ELR (cell line): ENCODE results near the gene CTNNBL1.

Experiments
- DNase-seq: peaks from one replicate; pipeline ENCODE4 v3.0.0-alpha.2; 2015; ENCODE audit warnings: low read depth

Gene CTNNBL1

DNA sequence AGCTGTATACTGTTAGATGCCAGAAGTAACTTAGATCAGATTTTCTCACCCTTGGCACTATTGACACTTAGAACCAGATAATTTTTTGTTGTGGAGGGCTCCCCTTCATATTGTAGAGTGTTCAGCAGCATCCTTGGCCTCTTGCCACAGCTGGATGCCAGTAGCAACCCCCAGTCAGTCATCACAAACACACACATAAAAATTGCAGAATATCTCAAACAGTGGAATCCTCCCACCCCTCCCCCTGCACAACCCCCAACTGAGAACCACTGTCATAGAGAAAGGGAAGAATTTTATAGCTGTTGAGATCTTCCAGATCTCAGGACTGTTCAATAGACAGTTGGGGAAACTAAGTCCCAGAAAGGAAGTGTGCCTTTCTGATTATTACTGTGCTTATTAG lies 127.9 kb downstream of the CTNNBL1 start:
- peak; percentile 49 for DNase-seq

DNA sequence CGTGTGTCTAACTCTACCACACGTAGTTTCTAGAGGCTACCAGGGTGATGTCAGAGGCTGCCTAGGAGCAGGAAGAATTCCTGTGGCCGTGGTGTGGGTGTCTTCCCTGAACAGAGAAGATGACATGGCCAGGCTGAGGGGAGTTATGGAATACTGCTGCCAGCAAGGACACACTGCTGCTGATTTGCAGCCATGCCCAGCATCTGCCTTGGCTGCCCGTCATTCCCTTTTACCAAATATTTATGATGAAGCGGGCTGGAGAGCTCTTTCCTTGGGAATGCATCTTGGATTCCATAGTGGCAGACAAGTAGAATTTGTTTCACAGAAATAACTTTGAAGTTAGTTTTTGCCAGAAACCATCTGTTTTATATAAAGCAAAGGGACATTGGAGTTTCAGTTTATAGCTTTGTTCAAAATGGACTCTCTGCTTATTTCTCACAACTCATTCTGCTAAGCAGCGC lies 128.3 kb downstream of the CTNNBL1 start:
- peak; percentile 91 for DNase-seq

DNA sequence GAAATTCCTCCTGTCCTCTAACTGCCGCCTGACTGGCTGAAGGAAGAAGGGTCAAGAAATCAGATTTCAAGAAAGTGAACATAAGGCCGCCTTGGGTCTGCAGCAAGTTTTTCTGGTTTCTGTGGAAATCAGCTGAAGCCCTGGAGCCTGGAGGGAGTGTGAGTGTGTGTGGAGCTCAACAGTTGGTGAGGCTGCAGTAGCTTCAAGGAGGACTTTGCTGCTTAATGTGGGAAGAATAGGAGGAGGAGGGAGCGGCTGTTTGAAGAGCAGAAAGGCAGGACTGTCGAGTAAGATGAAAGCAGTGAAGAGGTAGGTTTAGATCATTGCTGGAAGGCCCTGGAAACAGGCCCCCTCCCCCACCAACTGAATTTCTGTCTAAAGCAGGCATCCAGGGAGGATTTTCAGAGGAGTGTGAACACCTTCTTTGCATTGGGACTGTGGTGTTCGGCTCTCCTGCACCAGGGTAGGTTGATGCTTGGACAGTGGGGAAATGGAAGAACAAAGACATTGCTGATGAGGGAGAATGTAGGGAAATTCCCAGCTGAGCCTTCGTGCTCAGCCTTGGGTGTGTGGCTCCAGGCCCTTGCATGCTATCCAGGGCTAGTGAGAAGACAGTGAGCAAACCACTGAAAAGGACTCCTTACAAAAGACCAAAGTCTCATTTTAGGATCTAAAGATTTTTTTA lies 129.6 kb downstream of the CTNNBL1 start:
- peak; percentile 4 for DNase-seq

DNA sequence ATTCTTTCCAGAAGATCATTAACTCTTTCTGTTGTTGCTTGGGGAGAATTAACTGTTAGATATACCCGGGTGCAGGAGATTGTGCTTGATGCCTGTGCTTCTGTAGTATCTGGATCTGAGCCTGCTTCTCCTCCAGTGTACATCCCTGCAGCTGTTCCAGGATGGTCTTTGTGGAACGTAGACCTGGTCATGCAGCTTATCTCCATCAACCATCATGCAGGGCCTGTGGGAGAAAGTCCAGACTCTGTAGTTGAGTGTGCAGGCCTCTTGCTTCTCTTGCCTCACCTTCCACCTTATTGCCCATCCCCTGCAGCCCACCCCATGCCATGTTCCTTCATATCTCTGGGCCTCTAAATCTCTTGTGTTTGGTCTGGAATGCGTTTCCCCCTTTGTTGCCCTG lies 133.8 kb downstream of the CTNNBL1 start:
- DNase-seq, result no peak

DNA sequence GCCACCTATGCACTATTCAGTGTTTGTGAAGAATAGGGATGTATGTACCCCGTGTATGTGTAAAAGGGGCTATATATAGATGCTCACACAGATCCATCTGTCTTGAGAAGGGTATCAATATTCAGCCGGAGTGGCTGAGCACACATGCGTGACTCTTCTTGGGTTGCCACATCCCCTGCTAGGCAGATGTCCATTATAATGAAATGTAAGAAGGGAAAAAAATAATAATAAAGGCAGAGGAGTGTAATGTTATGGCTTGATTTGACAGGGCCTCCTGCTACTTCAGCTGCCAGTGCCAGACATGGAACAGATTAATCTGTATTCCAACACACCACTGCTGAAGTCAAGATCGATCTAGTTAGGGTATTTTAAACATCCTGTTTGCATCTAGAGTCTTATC lies 134.9 kb downstream of the CTNNBL1 start:
- no peak for DNase-seq

DNA sequence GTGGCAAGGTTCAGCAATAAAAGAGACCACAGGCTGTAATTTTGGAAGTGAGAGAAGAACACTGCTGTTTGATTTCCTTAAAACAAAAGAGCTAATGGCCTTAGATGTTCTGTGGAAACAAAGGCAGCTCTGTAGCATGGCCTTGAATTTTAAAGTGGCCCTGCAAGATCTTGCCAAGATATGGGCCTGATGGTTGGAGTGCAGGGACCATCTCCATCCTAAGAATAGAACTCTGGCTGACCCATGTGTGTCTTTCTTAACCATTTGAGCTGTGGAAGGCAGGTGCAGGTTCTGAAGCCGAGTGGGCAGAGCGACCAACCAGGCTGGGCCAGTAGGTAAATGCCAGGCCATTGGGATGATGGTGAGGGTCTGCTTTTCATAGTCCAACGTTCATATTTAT lies 135.3 kb downstream of the CTNNBL1 start:
- no peak for DNase-seq

DNA sequence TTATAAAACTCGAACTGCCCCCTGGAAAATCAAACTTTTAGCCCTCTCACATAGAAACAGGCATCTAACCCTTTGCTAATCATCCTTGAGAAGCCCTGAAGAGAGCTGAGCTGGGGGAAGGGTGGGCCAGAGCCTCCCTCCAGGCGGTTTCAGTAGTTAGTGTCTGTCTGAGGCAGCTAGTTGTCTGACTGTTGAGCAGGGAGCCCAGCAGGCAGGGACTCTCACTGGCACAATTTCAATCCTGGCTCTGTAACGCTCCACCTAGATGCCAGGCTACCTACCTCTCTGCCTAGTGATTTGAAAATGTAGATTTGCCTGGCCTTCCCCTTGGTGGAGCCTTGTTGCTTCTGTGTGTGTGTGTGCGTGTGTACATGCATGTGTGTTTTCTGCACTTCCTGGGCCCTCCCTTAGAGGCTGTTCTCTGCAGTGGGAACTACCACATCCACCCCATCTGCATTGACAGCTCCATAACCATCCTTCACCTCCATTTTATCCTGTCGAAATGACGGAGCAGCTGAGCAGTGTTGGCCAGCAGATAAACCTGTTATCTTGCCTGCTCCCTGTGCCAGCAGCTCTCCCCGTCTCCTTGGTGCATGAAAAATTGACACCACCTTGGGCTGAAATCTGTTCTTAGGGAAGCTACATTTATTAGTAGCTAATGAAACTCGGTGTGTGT lies 139.5 kb downstream of the CTNNBL1 start:
- DNase-seq, result no peak

DNA sequence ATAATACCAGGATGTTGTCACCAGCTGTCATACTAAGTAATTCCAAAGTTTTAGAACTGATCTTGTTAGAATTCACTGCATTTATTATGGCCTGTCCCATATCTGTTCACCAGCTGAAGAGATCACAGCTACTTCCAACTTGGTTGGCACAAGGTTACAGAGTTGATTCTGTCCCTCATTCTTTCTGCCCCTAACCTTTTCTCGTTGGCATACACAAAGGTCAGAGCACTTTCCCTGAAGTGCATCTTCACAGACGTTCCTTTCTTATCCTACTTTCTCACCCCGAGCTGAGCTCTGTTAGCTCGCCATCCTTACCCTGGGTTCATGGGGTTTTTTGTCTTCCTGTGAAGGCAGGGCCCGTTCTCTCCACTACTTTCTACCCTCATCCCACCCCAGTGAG lies 143.1 kb downstream of the CTNNBL1 start:
- DNase-seq, result no peak

DNA sequence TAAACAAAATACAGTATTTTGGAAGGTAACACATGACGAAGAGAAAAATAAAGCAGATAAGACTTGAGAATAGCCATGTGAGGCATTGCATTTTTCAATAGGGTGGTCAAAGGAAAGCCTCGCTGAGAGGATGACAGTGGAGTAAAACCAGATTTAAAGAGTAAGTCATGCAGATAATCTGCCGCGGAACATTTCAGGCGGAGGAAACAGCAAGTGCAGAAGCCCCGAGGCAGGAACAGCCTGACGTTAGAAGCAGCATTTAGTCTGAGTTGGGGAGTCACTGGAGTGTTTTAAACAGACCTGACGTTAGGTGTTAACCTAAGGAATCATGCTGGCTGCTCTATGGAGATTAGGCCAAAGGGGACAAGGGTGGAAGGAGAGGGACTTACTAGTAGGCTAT lies 144.1 kb downstream of the CTNNBL1 start:
- no peak for DNase-seq

DNA sequence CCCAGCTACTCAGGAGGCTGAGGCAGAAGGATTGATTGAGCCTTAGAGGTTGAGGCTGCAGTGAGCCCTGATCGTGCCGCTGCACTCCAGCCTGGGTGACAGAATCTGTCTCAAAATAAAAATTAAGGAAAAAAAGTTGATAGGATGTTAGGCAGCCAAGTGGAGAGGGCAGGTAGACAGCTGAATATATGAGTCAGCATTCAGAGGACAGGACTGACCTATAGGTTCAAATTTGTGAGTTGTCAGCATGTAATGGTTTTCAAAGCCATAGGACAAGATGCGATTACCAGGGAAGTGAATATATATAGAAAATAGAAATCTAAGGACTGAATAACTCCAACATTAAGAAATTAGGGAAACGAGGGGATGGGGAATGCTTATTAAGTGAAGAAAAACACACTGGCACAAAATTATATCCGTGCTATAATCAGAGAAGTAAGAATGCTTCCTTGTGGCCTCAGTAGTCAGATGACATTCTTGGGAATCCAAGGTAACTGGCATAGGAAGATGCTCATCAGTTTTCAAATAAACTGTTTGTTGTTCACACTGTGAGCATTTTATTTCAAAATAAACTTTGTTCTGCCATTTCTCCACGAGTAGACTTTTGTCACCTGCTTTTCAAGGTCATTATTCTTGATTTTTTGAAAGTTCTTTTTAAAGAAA lies 145.1 kb downstream of the CTNNBL1 start:
- DNase-seq, result no peak

DNA sequence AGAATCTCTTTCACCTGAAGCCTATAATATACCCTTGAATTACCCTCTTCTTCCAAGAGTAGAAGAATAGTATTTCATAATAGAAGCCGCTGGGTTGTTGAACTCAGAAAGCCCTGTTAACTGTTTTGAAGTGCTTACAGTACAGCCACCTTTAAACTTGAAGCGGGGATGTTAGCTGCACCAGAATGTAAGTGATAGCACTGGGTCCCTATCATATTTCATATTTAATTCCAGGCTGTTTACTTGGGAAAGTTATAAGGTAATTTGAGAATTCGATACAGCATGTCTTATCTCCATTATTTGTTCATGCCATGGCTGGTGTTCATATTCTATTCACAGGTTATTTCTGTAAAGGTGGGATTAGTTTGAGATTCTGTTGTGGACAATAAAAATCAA lies 145.6 kb downstream of the CTNNBL1 start:
- no peak for DNase-seq

DNA sequence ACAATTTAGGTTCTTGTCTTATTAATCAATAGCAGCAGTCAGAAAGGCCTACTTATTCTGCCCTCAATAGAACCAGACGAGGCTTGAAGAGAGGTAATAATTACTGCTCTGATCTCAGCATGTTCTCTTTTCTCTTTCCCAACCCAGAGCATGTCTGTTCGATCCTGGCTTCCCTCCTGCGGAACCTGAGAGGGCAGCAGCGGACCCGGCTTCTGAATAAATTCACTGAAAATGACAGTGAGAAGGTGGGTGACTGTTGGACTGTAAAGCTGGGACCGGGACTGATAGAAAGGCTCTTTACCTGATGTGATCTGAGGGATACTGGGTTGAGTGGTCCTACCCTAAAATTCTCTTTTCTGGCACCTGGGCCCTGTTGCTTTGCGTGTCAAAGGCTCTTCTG lies 146.1 kb downstream of the CTNNBL1 start:
- no peak for DNase-seq

DNA sequence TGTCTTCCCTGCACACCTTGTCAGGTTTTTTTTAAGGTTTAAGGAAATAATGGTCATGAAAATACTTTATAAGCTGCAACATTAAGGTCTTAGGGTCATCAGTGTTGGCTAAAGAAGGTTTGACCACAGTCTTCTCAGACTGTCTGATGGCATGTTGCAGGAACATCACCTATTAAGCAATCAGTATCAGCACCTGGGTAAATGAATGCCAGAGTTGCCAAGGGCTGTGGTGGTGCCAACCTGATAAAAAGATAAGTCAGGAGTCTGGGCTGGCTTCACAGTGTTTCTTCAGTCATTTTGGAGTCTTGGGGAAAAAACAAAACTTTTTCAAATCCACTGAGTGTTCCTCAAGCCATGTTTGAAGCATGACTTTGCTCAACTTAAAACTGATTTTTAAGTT lies 147.6 kb downstream of the CTNNBL1 start:
- DNase-seq, result no peak

DNA sequence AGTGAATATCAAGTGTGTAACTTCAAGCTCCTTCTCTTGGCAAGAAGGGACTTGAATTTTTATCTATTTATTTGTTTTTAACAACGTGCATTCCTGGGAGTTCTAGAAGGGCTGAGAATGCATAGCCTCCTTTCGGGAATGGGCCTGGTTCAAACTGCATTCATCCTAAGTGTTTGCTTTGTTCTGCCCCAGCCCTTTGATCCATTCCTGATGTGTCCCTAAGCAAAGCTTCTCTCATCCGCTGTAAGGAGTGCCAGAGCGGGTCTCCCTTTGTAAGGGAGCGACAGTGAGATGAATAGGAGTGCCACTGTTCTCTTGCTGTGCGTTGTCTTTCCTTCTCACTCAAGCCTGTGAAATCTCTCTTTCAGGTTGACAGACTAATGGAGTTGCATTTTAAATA lies 148.1 kb downstream of the CTNNBL1 start:
- DNase-seq, result no peak

DNA sequence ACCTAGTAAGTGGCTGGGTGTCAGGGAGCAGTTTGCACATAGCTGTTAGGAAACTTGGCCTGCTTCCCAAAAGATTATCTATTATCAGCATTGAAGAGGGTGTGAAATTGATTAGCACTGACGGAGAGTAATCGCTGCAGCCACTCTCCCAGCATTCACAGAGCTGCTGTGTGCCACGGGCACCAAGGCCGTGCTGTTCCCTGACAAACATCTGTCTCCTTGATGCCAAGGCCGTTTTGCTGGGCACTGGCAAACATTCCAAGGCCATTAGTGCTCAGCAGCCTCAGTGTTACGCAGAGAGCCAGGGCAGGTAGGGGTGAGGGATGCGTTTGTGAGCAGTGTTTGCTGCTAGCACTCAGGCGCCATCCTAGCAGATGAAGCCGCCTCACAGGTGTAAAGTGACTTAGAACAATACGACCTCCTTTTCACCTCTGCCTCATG lies 151.4 kb downstream of the CTNNBL1 start:
- DNase-seq, result no peak

DNA sequence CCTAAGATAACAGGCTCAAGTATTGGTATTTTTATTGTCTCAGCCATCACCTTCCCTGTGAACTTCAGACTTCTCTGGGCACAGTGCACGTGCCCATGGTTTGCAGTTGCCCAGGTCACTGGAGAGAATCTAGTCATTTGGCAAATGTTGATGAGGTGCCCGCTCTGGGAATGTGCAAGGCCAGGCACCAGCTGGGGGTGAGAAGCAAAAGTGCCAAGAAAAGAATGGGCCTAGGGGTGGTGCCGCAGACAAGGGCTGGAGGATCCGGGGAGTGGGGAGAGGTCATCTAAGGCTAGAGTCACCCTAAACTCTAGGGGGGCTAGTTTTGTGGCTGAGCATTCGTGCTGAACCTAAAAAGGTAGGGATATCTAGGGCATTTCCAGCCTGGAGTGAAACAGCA lies 152.0 kb downstream of the CTNNBL1 start:
- DNase-seq, result no peak

DNA sequence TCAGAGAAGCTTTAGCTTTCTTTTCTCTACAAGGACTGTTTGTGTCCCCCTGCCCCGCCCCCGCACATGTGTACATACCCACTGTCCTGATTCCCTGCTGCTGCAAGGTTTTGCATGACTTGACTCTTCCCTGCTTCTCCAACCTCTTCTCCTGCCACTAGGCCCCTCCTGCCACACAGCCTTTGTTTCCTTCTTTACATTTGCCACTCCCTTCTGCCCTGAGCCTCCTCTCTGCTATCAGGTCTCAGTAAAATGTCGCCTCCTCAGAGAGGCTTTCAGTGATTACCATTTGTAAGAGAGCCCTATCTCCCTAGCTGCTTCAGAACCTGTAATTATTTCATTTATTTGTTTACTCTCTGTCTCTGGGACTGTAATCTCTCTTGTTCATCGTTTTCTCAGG lies 152.7 kb downstream of the CTNNBL1 start:
- no peak for DNase-seq

DNA sequence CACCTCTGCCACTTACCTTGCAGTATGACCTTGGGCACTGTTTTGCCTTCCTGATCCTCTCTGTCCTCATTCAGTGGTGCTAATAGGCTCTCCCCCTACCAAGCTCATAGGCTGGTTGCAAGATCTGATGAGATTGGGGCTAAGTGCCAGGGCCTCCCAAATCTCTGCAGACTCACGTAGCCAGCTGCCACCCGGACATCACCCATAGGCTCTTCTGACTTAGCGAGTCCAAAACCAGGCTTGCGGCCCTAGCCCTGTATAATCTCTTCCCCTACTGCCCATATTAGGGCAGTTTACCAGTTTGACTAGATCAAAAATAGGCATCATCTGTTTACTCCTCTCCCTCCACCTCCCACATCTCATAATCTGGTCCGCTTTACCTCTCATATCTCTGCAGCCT lies 154.9 kb downstream of the CTNNBL1 start:
- no peak for DNase-seq

DNA sequence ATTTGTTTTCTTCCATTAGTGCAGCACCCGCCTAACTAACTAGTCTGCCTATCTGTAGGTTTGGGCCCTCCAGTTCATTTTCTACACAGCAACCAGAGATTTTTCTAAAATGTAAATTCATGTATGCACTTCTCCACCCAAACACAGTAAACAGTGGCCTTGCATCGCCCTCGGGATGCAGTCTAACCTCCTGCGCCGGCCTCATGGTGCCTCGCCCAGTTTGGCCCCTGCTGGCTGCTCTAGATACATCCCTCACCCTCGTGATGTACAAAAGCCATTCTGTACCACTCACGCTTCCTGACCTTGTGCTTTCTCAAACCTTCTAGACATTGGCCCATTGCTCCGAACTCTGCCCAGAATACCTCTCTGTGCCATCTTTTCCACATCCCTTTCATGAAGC lies 155.3 kb downstream of the CTNNBL1 start:
- DNase-seq, result no peak

DNA sequence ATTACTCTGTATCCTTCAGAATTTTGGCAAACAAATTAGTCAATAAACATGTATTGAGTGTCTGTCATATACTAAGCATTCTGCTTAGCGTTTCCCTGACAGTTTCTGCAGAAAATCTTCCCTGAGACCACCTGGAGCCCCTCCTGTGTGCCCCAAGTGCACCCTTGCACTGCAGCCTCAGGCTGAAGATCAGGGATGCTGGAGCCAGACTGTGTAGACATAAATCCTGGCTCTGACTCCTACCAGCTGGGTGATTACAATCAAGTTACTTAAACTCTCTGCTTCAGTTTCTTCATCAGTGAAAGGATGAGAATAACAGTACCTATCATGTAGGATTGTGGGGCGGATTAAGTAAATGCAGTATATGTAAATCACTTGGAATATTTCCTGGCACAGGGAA lies 155.7 kb downstream of the CTNNBL1 start:
- no peak for DNase-seq

DNA sequence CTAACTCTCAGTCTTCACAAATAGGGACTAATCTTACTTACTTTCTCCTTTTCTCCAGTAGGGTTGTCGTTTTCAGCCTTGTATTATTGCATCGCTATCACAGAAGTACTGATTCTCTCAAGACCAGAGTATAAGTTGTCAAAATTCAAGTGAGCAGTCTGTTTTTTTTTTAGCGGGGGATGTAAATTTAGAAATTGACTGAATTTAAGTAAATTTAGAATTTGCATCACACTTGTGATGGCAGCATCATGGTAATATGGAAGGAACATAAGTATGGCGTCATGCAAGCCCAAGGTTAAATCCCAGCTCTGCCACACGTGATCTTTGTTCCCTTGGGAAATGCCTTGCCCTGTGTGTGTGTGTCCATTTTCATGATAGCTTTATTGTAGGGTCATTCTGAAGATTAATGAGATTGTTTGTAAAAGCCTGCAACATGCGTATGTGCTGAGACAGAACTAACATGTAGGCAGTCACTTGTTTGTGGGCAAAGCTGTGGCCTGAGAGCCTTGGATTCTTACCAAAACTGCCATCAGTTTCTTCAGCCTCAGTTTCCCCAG lies 156.3 kb downstream of the CTNNBL1 start:
- DNase-seq, result no peak

DNA sequence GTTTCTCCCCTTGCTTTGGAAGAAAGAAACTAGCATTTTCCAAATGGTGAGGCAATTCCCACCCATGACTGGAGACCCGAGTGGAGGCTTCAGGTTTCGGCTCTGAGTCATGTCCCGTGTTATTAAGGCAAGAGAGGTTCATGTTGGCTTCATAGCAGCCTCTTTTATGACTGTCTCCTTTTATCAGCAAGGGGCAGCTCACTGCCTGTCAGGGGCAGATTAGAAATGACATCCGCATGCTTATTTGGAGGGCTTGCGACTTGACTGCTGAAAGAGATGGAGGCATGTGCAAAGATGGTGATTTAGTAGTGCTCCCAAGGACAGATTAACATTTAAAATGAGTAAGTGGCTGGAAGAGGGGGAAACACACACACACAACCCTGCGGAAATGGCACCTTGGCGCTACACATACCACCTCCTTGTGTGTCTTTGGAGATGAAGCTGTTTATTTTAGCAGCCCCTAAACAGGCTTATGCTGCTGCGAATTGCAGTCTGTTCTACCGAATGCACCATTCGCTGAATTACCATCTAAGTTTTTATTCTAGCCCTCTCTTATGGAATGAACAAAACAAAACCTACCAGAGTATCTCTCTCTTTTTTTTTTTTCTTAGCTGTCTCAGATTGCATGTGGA lies 157.0 kb downstream of the CTNNBL1 start:
- DNase-seq, result no peak

DNA sequence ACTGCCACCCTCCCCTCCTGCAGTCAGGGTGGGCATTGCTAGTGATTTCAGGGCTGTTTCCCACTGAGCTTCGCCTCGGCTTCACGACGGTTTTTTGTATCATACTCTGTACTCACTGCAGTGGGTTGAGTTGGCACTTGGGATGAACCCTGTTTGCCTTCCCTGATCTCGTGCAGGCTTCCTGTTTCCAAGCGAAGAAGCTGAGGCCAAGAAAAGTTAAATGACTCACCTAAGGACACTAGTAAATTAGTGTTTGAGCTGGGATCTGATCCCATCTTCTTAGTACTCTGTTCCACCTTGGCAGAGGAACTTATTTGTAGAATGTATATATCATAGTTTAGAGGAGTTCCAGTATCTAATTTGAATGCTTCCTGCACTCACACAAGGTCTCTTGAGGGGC lies 158.8 kb downstream of the CTNNBL1 start:
- no peak for DNase-seq
